HepG2 (cell line): ENCODE results near the gene KISS1R. TPM values are rescaled to one million over a fixed set of nuclear protein-coding genes. Genes with fewer than 3 reads are reported as not detected.

Source experiments
- ATF7 ChIP-seq, 2 experiments: fragments of 450-650 bp in 1 of 2; sonication (generic) in 1 of 2; formaldehyde crosslinking in 1 of 2; IDR thresholded peaks; 2 replicates each; pipeline versions ENCODE4 v1.4.0 to v1.6.1; 2016 to 2020; ENCODE audit warnings: antibody characterized with exemption in 1 of 2, mild to moderate bottlenecking in 1 of 2, missing genetic modification reagents in 1 of 2
- E2F2 ChIP-seq: sonication (generic); formaldehyde crosslinking; IDR thresholded peaks from 2 replicates; pipeline ENCODE4 v1.4.0; 2020; ENCODE audit warnings: missing genetic modification reagents, borderline replicate concordance
- EEA1 ChIP-seq: sonication (generic); formaldehyde crosslinking; IDR thresholded peaks from 2 replicates; pipeline ENCODE4 v1.5.1; 2020; ENCODE audit warnings: mild to moderate bottlenecking, missing genetic modification reagents, borderline replicate concordance
- EED ChIP-seq: sonication (generic); formaldehyde crosslinking; IDR thresholded peaks from 2 replicates; pipeline ENCODE4 v1.5.0; 2020; ENCODE audit warnings: mild to moderate bottlenecking, missing genetic modification reagents
- HINFP ChIP-seq: sonication (generic); formaldehyde crosslinking; IDR thresholded peaks from 2 replicates; pipeline ENCODE4 v1.4.0; 2020; ENCODE audit warnings: low read depth, mild to moderate bottlenecking, missing genetic modification reagents
- KLF6 ChIP-seq: IDR thresholded peaks from 2 replicates; pipeline ENCODE4 v1.8.0; 2016; ENCODE audit warnings: missing biosample characterization, missing genetic modification reagents
- MBNL3 ChIP-seq: fragments of 250-450 bp; sonication (Bioruptor Pico); conservative IDR thresholded peaks from 2 replicates; pipeline ENCODE4 v1.8.0; 2022; ENCODE audit warnings: mild to moderate bottlenecking, inconsistent platforms
- PCBP1 ChIP-seq: fragments of 200-400 bp; formaldehyde crosslinking; IDR thresholded peaks from 2 replicates; pipeline ENCODE4 v1.6.1; 2017; ENCODE audit warnings: mild to moderate bottlenecking, low read depth, low read length, borderline replicate concordance
- PHF5A ChIP-seq: IDR thresholded peaks from one replicate; pipeline ENCODE4 v1.6.1; 2018; ENCODE audit warnings: low read depth, missing genetic modification reagents; ENCODE audit not compliant: unreplicated experiment
- REPIN1 ChIP-seq: sonication (generic); formaldehyde crosslinking; IDR thresholded peaks from 2 replicates; pipeline ENCODE4 v1.8.0; 2022; ENCODE audit warnings: missing genetic modification reagents, low read depth, mild to moderate bottlenecking, borderline replicate concordance
- ZBTB33 ChIP-seq: sonication (generic); formaldehyde crosslinking; IDR thresholded peaks from 2 replicates; pipeline ENCODE4 v1.4.0; 2020; ENCODE audit warnings: missing genetic modification reagents
- ZNF24 ChIP-seq: fragments of 450-650 bp; IDR thresholded peaks from 2 replicates; pipeline ENCODE4 v1.6.1; 2017; ENCODE audit warnings: antibody characterized with exemption, mild to moderate bottlenecking
- ZNF331 ChIP-seq: sonication (generic); formaldehyde crosslinking; IDR thresholded peaks from 2 replicates; pipeline ENCODE4 v1.4.0; 2020; ENCODE audit warnings: missing genetic modification reagents
- ZSCAN22 ChIP-seq: sonication (generic); formaldehyde crosslinking; IDR thresholded peaks from 2 replicates; pipeline ENCODE4 v1.4.0; 2020; ENCODE audit warnings: mild to moderate bottlenecking, missing genetic modification reagents
- polyA plus RNA-seq, 8 experiments: library from polyadenylated mRNA; depleted of rRNA in 3 of 8; stranded (reverse) in 7 of 8; unstranded in 1 of 8; fragments of >200 nt; fragmentation: Illumina TruSeq in 4 of 8; extraction: Trizol in 4 of 8; gene quantifications; 2 replicates each; pipeline versions ENCODE4 v1.2.1 to v1.2.3, GENCODE V29; 2011 to 2016; ENCODE audit warnings: low read depth in 4 of 8, missing spikeins in 1 of 8, mixed read lengths in 1 of 8; ENCODE audit not compliant: insufficient read depth in 1 of 8
- total RNA-seq, 5 experiments: library from RNA; depleted of rRNA; stranded (reverse); fragments of >200 nt; fragmentation: Illumina TruSeq; extraction: Trizol; gene quantifications; 2 replicates each; pipeline ENCODE4 v1.2.3, GENCODE V29; 2016; ENCODE audit warnings: low read depth in 1 of 5
- TF ChIP-seq, protein P1 (sequence below): sonication (generic); formaldehyde crosslinking; IDR thresholded peaks from 2 replicates; pipeline ENCODE4 v1.4.0; 2020; ENCODE audit warnings: mild to moderate bottlenecking, missing genetic modification reagents

Gene KISS1R
- total and polyA plus RNA-seq, 2 of the 13 experiments (the other 11 are each of a cell fraction or from before 2014, with no cell fraction given): 1.1 to 10.2 TPM

DNA sequence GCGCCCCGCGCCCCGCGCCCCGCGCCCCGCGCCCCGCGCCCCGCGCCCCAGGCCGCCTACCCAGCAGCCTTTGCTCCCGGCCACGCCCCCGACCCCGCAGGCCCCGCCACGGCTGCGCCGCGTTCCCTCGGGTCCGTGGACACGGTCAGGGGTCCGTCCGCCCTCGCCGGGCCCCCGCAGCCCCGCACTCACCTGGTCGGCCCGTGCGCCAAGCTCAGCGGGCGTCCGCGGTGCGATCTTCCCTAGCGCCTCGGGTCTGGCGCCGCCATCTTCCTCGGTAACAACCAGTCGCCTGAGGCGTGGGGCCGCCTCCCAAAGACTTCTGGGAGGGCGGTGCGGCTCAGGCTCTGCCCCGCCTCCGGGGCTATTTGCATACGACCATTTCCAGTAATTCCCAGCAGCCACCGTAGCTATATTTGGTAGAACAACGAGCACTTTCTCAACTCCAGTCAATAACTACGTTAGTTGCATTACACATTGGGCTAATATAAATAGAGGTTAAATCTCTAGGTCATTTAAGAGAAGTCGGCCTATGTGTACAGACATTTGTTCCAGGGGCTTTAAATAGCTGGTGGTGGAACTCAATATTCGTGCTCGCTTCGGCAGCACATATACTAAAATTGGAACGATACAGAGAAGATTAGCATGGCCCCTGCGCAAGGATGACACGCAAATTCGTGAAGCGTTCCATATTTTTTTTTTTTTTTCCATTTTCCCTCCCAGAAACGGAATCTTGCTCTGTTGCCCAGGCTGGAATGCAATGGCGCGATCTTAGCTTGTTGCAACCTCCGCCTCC, 24.0 kb upstream of the KISS1R start, which contains the start of the genes MED16 and RNU6-9 (continued):
- TF ChIP-seq MBNL3 (CRISPR knock-in tag): no peak
- peak; percentile 95 for TF ChIP-seq ZNF24
- TF ChIP-seq E2F2: no peak
- no peak for TF ChIP-seq ZSCAN22 (CRISPR knock-in tag)
- TF ChIP-seq HINFP (CRISPR knock-in tag): 0 out of 2 replicates have a peak, but pooled peaks have one; percentile 68
- TF ChIP-seq, protein P1, sequence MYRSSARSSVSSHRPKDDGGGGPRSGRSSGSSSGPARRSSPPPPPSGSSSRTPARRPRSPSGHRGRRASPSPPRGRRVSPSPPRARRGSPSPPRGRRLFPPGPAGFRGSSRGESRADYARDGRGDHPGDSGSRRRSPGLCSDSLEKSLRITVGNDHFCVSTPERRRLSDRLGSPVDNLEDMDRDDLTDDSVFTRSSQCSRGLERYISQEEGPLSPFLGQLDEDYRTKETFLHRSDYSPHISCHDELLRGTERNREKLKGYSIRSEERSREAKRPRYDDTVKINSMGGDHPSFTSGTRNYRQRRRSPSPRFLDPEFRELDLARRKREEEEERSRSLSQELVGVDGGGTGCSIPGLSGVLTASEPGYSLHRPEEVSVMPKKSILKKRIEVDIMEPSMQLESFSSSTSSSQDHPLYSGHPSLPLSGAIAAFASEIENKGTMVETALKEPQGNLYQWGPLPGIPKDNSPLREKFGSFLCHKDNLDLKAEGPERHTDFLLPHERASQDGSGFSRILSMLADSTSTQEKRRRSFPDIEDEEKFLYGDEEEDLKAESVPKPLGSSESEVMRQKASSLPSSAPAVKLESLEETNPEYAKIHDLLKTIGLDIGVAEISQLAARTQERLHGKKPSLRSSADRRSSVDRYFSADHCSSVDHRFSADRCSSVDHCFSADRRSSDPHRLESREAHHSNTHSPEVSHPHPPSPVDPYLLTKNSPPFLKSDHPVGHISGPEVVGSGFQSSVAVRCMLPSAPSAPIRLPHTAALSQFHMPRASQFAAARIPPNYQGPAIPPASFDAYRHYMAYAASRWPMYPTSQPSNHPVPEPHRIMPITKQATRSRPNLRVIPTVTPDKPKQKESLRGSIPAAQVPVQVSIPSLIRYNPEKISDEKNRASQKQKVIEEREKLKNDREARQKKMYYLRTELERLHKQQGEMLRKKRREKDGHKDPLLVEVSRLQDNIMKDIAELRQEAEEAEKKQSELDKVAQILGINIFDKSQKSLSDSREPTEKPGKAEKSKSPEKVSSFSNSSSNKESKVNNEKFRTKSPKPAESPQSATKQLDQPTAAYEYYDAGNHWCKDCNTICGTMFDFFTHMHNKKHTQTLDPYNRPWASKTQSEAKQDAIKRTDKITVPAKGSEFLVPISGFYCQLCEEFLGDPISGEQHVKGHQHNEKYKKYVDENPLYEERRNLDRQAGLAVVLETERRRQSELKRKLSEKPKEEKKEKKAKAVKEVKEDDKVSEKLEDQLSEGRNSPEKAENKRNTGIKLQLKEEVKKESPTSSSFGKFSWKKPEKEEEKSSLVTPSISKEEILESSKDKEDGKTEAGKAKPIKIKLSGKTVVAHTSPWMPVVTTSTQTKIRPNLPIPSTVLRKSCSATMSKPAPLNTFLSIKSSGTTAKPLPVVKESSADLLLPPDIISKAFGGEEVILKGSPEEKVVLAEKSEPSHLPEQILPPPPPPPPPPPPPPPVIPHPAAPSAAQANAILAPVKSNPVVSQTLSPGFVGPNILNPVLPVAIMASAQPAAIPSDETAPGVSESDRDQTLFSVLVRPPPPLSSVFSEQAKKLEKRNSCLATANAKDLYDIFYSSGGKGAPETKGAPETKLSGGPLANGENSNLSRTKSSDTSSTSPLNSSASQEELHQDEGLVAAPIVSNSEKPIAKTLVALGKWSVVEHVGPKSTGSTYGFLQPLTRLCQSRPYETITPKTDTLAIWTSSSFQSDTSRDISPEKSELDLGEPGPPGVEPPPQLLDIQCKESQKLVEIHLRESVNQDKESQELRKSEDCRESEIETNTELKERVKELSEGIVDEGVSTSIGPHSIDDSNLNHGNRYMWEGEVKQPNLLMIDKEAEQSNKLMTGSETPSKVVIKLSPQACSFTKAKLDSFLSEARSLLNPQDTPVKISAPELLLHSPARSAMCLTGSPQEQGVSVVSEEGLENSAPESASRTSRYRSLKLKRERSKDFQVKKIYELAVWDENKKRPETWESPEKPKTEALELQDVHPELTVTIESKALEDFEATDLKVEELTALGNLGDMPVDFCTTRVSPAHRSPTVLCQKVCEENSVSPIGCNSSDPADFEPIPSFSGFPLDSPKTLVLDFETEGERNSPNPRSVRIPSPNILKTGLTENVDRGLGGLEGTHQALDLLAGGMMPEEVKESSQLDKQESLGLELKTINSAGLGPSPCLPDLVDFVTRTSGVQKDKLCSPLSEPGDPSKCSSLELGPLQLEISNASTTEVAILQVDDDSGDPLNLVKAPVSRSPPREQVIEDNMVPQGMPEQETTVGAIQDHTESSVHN (CRISPR knock-in tag): no peak
- no peak for TF ChIP-seq PCBP1
- no peak for TF ChIP-seq ZBTB33 (CRISPR knock-in tag)
- TF ChIP-seq EEA1 (CRISPR knock-in tag): no peak
- TF ChIP-seq ATF7 (IDR thresholded peaks at IDR 0.05): no peak
- TF ChIP-seq ATF7 (CRISPR knock-in tag; IDR thresholded peaks at IDR 0.05): no peak
- no peak for TF ChIP-seq KLF6 (CRISPR knock-in tag)
- no peak for TF ChIP-seq EED
- TF ChIP-seq REPIN1 (CRISPR knock-in tag): 0 out of 2 replicates have a peak, but pooled peaks have one; percentile 30
- TF ChIP-seq ZNF331 (CRISPR knock-in tag): no peak
- peak; percentile 60 for TF ChIP-seq PHF5A (CRISPR knock-in tag)
